ENCODE results near the gene BAG5. TPM values are rescaled to one million over a fixed set of nuclear protein-coding genes. Genes with fewer than 3 reads are reported as not detected.

The BAG5 gene
- total RNA-seq, 1 experiment from 2014 or later: 29.2 TPM

- TF ChIP-seq ATF2 (CRISPR knock-in tag; IDR thresholded peaks at IDR 0.05; ENCODE audit: borderline replicate concordance, low read depth) (no peak), RORB (CRISPR knock-in tag; IDR thresholded peaks at IDR 0.05) (no peak), TP53 (CRISPR knock-in tag; IDR thresholded peaks at IDR 0.05) (0 out of 2 replicates have a peak, but pooled peaks have one; percentile 39), GRHL2 (CRISPR knock-in tag; IDR thresholded peaks at IDR 0.05; ENCODE audit: insufficient replicate concordance, severe bottlenecking) (no peak), ZNF532 (CRISPR knock-in tag; IDR thresholded peaks at IDR 0.05; ENCODE audit: borderline replicate concordance) (no peak), ZNF425 (CRISPR knock-in tag; conservative IDR thresholded peaks at IDR 0.05) (no peak), JAZF1 (CRISPR knock-in tag; IDR thresholded peaks at IDR 0.05) (no peak), EMX1 (CRISPR knock-in tag; IDR thresholded peaks at IDR 0.05) (no peak), ATF6 (CRISPR knock-in tag; IDR thresholded peaks at IDR 0.05) (no peak), AR (CRISPR knock-in tag; IDR thresholded peaks at IDR 0.05) (no peak), STAT6 (CRISPR knock-in tag; conservative IDR thresholded peaks at IDR 0.05; ENCODE audit: low read depth) (no peak; the same call in 1 of the 2 replicates), ELF4 (CRISPR knock-in tag; IDR thresholded peaks at IDR 0.05; ENCODE audit: low read depth) (0 out of 2 replicates have a peak, but pooled peaks have one; percentile 32), CREM (CRISPR knock-in tag; IDR thresholded peaks at IDR 0.05) (0 out of 2 replicates have a peak, but pooled peaks have one; percentile 46), FOXP4 (CRISPR knock-in tag; IDR thresholded peaks at IDR 0.05) (peak; percentile 27; the same call in 1 of the 2 replicates), MYBL2 (CRISPR knock-in tag; IDR thresholded peaks at IDR 0.05) (peak; percentile 71; the same call in 1 of the 2 replicates), ZNF423 (CRISPR knock-in tag; IDR thresholded peaks at IDR 0.05) (no peak), CTCF (IDR thresholded peaks at IDR 0.05) (no peak)
These were observed at the start of gene BAG5, which contains the start of gene COA8 (continued) for GRCh38 chr14:103562429-103563225.

Data from WTC11 (cell line).